Mammary epithelial cell (primary cell): ENCODE results near the gene PABPN1L.

Experiments used
- CTCF ChIP-seq, 2 donors: IDR thresholded peaks in 1 of 2; conservative IDR thresholded peaks in 1 of 2; 2 replicates each; pipeline ENCODE4 v1.5.1; 2011 to 2012; ENCODE audit warnings: inconsistent platforms in 2 of 2, low read length in 2 of 2, mild to moderate bottlenecking in 2 of 2, control low read depth in 1 of 2, low read depth in 1 of 2; ENCODE audit not compliant: insufficient read depth in 1 of 2; ENCODE audit errors: extremely low read depth in 1 of 2
- EZH2 ChIP-seq: IDR thresholded peaks from 2 replicates; pipeline ENCODE4 v1.6.1; 2012; ENCODE audit warnings: low read length, inconsistent platforms, borderline replicate concordance

- no peak for TF ChIP-seq CTCF (conservative IDR thresholded peaks at IDR 0.05 in 1 of 2, IDR thresholded peaks at IDR 0.05 in 1 of 2; ENCODE audit: extremely low read depth in 1 of 2, insufficient read depth in 1 of 2, low read depth in 1 of 2, low read length in 2 of 2)
- TF ChIP-seq EZH2 = no peak
Observed at GRCh38 chr16:88855176-88855575, 11.3 kb downstream of the PABPN1L start.
